Neural crest cell (in vitro differentiated cells): ENCODE results near the gene FAM227B. TPM values are rescaled to one million over a fixed set of nuclear protein-coding genes. Genes with fewer than 3 reads are reported as not detected.
"Not testable (repeated sequence)": the region's sequence is repeated elsewhere in the genome, so short reads cannot be mapped to it uniquely, and the experiment has no call there.

Experiments
- DNase-seq: peaks from one replicate; pipeline ENCODE4 v3.0.0; 2021; ENCODE audit warnings: low read depth, mixed read lengths, low spot score
- H3K27ac Mint-ChIP-seq: one replicate; pipeline ENCODE4 v1.8.0; 2021; ENCODE audit warnings: mild to moderate bottlenecking, mixed read lengths; ENCODE audit not compliant: unreplicated experiment
- H3K27me3 Mint-ChIP-seq: 2 replicates; pipeline ENCODE4 v1.8.0; 2021; ENCODE audit warnings: low read depth, mild to moderate bottlenecking, mixed read lengths
- H3K36me3 Mint-ChIP-seq: 2 replicates; pipeline ENCODE4 v1.8.0; 2021; ENCODE audit warnings: low read depth, mild to moderate bottlenecking, mixed read lengths
- H3K4me1 Mint-ChIP-seq: 2 replicates; pipeline ENCODE4 v1.8.0; 2021; ENCODE audit warnings: mixed read lengths
- H3K4me3 Mint-ChIP-seq: one replicate; pipeline ENCODE4 v1.8.0; 2021; ENCODE audit warnings: mild to moderate bottlenecking, mixed read lengths
- H3K9me3 Mint-ChIP-seq: 2 replicates; pipeline ENCODE4 v1.8.0; 2021; ENCODE audit warnings: mixed read lengths
- long read RNA-seq: library from polyadenylated mRNA; unstranded; transcript quantifications from one replicate; pipeline ENCODE4 v2.0.0, GENCODE V29; 2020
- total RNA-seq: library from RNA; stranded (reverse); gene quantifications from 2 replicates; pipeline ENCODE4 v1.2.1, GENCODE V29; 2021
- TF ChIP-seq, protein P1 (sequence below): fragments of 200-600 bp; sonication (generic); conservative IDR thresholded peaks from 2 replicates; pipeline ENCODE4 v1.5.0; 2021; ENCODE audit warnings: antibody characterized with exemption, mild to moderate bottlenecking

Gene FAM227B, protein sequence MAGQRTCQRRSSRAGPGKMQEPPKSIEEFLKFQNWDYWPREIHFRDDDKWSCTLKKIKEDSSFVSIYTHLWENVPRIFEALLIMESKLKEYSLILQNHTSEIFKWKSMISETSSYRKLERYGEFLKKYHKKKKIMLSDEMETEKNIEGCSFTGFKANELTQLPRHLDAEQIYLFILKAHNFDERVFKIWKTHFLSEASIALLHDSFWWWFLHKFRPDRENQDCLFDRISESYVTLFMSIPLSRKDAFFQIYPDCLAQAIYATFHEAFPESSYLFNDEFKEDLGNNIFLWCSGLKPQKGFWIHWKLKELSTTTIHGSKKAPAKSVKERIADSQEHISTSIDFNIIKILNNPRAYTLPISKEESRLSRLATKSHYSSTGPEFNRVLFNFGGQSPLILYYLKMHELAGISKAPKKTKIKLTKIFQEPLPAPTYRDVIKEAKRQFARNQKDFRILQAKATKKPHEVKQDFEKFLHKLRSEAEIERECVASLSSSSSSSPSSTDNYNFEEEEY
- total RNA-seq: 7.1 and 9.0 TPM in 2 replicates
- long read RNA-seq, partial matches to known transcripts: 5 of 16 reads
- long read RNA-seq, other reads (novel, unspliced or antisense): 11 of 16 reads

DNA sequence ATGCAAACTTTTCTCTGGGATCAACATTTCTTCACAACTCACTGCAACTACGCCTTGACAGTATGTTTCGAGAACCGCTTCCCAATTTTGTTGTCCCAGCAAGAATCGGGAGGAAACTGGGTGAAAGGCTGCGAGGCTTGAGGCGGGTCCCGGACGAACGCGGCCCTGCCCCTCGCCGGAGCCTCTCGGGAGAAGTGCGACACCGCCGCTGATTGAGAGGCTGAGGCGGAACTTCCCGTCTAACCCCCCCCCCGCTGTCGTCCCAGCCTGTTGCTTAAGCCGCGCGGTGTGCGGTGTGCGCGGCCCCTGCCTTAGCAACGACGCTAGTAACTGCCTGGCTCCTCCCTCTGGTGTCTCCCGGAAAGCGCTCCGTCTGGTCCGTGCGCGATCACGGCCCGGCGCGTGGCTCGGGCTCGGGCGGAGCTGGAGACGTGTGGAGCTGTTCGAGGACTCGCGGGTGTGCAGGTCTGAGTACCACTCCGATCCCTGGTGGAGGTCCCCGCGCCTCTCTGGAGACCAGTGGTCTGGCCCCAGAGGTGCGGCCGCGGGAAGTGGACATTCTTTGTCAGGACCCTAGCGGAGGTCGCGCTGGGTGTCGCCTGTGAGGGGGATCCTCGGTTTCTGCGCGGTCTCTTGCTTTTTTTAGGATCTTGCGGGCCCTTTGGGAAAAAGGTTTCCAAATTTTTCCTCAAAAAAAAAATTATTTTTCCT, at the start of gene FAM227B, which contains the start of gene DTWD1:
FAM227B (minus strand) TSS at position 161 of the 711 bp plus-strand sequence. CDS start 5,647 bp downstream, outside the sequence.
DTWD1 (plus strand) TSS at position 391 of the 711 bp plus-strand sequence. CDS start 4,120 bp downstream, outside the sequence.
- Mint-ChIP-seq H3K9me3 (no peaks in the 10 kb centered on the region), H3K4me3 (peak within 1 kb of the TSS; percentile 96), H3K4me1 (peaks cover 45% of the 10 kb centered on the region), H3K27me3 (no peaks in the 10 kb centered on the region), H3K36me3 (peaks cover 26% of the 10 kb centered on the region), H3K27ac (peak within 1 kb of the TSS; percentile 99)
- TF ChIP-seq, protein P1, sequence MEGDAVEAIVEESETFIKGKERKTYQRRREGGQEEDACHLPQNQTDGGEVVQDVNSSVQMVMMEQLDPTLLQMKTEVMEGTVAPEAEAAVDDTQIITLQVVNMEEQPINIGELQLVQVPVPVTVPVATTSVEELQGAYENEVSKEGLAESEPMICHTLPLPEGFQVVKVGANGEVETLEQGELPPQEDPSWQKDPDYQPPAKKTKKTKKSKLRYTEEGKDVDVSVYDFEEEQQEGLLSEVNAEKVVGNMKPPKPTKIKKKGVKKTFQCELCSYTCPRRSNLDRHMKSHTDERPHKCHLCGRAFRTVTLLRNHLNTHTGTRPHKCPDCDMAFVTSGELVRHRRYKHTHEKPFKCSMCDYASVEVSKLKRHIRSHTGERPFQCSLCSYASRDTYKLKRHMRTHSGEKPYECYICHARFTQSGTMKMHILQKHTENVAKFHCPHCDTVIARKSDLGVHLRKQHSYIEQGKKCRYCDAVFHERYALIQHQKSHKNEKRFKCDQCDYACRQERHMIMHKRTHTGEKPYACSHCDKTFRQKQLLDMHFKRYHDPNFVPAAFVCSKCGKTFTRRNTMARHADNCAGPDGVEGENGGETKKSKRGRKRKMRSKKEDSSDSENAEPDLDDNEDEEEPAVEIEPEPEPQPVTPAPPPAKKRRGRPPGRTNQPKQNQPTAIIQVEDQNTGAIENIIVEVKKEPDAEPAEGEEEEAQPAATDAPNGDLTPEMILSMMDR: peak; percentile 27
- peak; percentile 81 for DNase-seq

DNA sequence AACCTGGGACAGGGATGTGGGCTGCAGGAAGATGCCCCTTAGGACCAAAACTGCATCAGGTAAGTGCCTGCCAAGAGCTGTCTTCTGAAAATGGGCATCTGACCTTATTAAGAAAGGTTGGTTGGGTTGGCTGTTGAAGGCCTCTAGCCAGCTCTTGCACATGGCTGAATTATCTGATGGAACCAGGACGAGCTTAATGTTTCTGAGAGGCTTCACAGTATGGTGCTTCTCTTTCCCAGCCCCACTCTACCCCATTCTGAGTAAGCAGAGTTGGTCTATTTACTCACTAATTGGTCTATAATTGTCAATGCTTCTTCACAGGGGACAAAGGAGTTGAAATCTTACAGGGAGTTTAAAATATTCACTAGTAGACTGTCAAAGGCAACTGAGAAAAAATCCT, 48.7 kb upstream of the FAM227B start:
- H3K9me3 Mint-ChIP-seq: no peaks in the 10 kb centered on the region
- no peaks in the 10 kb centered on the region for H3K36me3 Mint-ChIP-seq
- H3K4me1 Mint-ChIP-seq: peaks cover 10% of the 10 kb centered on the region
- H3K27me3 Mint-ChIP-seq: no peaks in the 10 kb centered on the region
- no peak for DNase-seq
- no peak overlapping the region for H3K27ac Mint-ChIP-seq
- H3K4me3 Mint-ChIP-seq: no peak overlapping the region
- TF ChIP-seq, protein P1: no peak

DNA sequence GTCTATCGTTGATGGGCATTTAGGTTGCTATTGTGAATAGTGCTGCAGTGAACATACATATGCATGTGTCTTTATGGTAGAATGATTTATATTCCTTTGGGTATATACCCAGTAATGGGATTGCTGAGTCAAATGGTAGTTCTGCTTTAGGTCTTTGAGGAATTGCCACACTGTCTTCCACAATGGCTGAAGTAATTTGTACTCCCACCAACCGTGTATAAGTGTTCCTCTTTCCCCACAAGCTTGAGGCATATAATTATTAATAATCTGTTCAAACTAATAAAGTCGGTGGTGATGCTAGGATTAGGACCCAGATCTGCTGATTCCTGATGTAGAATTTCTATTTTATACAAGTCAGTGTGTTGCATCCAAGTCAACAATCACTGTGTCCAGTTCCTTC, 45.9 kb upstream of the FAM227B start:
- not testable (repeated sequence) for H3K9me3 Mint-ChIP-seq, H3K27me3 Mint-ChIP-seq, H3K36me3 Mint-ChIP-seq, DNase-seq, H3K27ac Mint-ChIP-seq, H3K4me3 Mint-ChIP-seq
- H3K4me1 Mint-ChIP-seq: peaks cover 10% of the 10 kb centered on the region

DNA sequence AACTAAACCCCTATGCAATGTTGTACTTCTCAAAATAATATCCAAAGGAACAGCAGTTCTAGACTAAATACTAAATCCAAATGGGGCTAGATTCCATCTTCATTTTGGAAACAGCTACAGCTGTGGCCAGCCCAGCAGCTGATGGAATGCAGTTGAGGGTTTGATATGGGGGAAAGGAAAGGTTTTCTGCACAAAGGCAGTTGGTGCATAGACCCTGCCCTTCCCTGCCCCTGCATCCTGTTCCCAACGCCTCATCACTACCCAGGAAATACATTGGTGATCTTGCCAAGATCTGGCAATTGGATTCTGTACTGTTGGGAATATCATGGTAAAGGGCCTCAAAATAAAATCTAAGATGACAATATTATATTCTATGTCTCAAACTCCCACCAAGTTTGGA, 44.1 kb upstream of the FAM227B start:
- H3K9me3 Mint-ChIP-seq: no peaks in the 10 kb centered on the region
- H3K4me3 Mint-ChIP-seq: no peak overlapping the region
- peaks cover under 1% of the 10 kb centered on the region for H3K4me1 Mint-ChIP-seq
- TF ChIP-seq, protein P1: no peak
- no peaks in the 10 kb centered on the region for H3K27me3 Mint-ChIP-seq
- no peaks in the 10 kb centered on the region for H3K36me3 Mint-ChIP-seq
- H3K27ac Mint-ChIP-seq: no peak overlapping the region
- DNase-seq: no peak

DNA sequence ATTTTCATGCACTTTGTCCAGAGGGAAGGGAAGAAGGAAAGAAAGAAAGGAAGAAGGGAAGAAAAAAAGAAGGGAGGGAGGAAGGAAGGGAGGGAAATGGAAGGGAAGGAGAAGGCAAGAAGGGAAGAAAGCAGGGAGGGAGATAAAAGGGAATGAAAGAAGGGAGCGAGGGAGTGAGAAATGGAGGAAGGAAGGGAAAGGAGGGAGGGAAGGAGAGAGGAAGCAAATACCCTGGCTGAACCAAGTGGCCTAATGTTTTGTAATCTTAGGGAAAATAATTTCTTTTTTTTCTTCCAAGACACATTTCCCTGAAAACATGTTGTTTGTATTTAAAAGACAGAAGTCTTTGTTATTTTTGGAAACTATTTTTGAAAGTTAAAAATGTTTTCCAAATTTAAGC, 36.1 kb upstream of the FAM227B start:
- Mint-ChIP-seq H3K4me1 (no peaks in the 10 kb centered on the region), H3K27ac (no peak overlapping the region), H3K27me3 (no peaks in the 10 kb centered on the region), H3K36me3 (peaks cover 20% of the 10 kb centered on the region), H3K9me3 (peaks cover 32% of the 10 kb centered on the region), H3K4me3 (no peak overlapping the region)
- no peak for DNase-seq
- TF ChIP-seq, protein P1: no peak
